ENCODE data around the gene INTS1. TPM values are rescaled to one million over a fixed set of nuclear protein-coding genes. Genes with fewer than 3 reads are reported as not detected.

Gene INTS1
- total and polyA plus RNA-seq, 4 donors: 31.2 to 121 (median 46.0) TPM

GRCh38 chr7:1455955-1456354 is 48.2 kb downstream of the INTS1 start:
- 78 to 91% methylated on average over 13 of the region's 13 CpGs for WGBS, 2 donors
- H3K27ac ChIP-seq (ENCODE audit: low read depth in 1 of 2, low read length in 1 of 2): peak overlapping the region in 1 of 2 donors; percentile 95
- H3K4me3 ChIP-seq: no peak overlapping the region
- H3K36me3 ChIP-seq (ENCODE audit: control insufficient read depth in 4 of 4, insufficient read depth in 4 of 4, low read length in 4 of 4): peaks cover 0 to under 1% (median 0%) of the 10 kb centered on the region in 4 donors
- no peaks in the 10 kb centered on the region for H3K27me3 ChIP-seq (ENCODE audit: control insufficient read depth in 3 of 3, insufficient read depth in 3 of 3, low read length in 2 of 3)
- peaks cover 0 to 38% (median 26%) of the 10 kb centered on the region in 5 donors for H3K4me1 ChIP-seq (ENCODE audit: control insufficient read depth in 5 of 5, insufficient read depth in 5 of 5, low read length in 5 of 5)
- no peak for ATAC-seq (ENCODE audit: insufficient read depth, low FRiP score)
- no peaks in the 10 kb centered on the region for H3K9me3 ChIP-seq (ENCODE audit: control insufficient read depth in 4 of 4, insufficient read depth in 3 of 4, low read length in 3 of 4)
- no peak for TF ChIP-seq CTCF (IDR thresholded peaks at IDR 0.05; ENCODE audit: control extremely low read depth, extremely low read depth)
- no peak for DNase-seq
- no peak overlapping the region for H3K9ac ChIP-seq (ENCODE audit: insufficient read depth in 1 of 2, low read length in 2 of 2)

- TF ChIP-seq CTCF (IDR thresholded peaks at IDR 0.05; ENCODE audit: control extremely low read depth, extremely low read depth): no peak
- WGBS, 2 donors: 57 to 69% methylated on average over 26 of the region's 26 CpGs
- no peak overlapping the region for H3K4me3 ChIP-seq
- peaks cover 0 to 37% (median 25%) of the 10 kb centered on the region in 5 donors for H3K4me1 ChIP-seq (ENCODE audit: control insufficient read depth in 5 of 5, insufficient read depth in 5 of 5, low read length in 5 of 5)
- H3K27ac ChIP-seq (ENCODE audit: low read depth in 1 of 2, low read length in 1 of 2): peak overlapping the region; percentile 29 to 95
- DNase-seq: peak; percentile 30 to 63 (median 60)
- no peak for ATAC-seq (ENCODE audit: insufficient read depth, low FRiP score)
- peaks cover 0 to 3% (median 0%) of the 10 kb centered on the region in 4 donors for H3K36me3 ChIP-seq (ENCODE audit: control insufficient read depth in 4 of 4, insufficient read depth in 4 of 4, low read length in 4 of 4)
- H3K9ac ChIP-seq (ENCODE audit: insufficient read depth in 1 of 2, low read length in 2 of 2): peak overlapping the region in 1 of 2 donors; percentile 25
- H3K9me3 ChIP-seq (ENCODE audit: control insufficient read depth in 4 of 4, insufficient read depth in 3 of 4, low read length in 3 of 4): no peaks in the 10 kb centered on the region
- no peaks in the 10 kb centered on the region for H3K27me3 ChIP-seq (ENCODE audit: control insufficient read depth in 3 of 3, insufficient read depth in 3 of 3, low read length in 2 of 3)
Measured at GRCh38 chr7:1455241-1455939, 48.8 kb downstream of the INTS1 start.

GRCh38 chr7:1454542-1454941 is 49.6 kb downstream of the INTS1 start:
- H3K9ac ChIP-seq (ENCODE audit: insufficient read depth in 1 of 2, low read length in 2 of 2): no peak overlapping the region
- H3K4me3 ChIP-seq: no peak overlapping the region
- peak; percentile 22 to 47 (median 31) for DNase-seq

More at GRCh38 chr7:1454542-1454941, 49.6 kb downstream of the INTS1 start:
- 35 to 55% methylated on average over 14 of the region's 14 CpGs for WGBS, 2 donors
- peak overlapping the region in 1 of 2 donors; percentile 95 for H3K27ac ChIP-seq (ENCODE audit: low read depth in 1 of 2, low read length in 1 of 2)
- TF ChIP-seq CTCF (IDR thresholded peaks at IDR 0.05; ENCODE audit: control extremely low read depth, extremely low read depth): no peak
- no peaks in the 10 kb centered on the region for H3K9me3 ChIP-seq (ENCODE audit: control insufficient read depth in 4 of 4, insufficient read depth in 3 of 4, low read length in 3 of 4)
- peaks cover 0 to 8% (median 0%) of the 10 kb centered on the region in 4 donors for H3K36me3 ChIP-seq (ENCODE audit: control insufficient read depth in 4 of 4, insufficient read depth in 4 of 4, low read length in 4 of 4)
- ATAC-seq (ENCODE audit: insufficient read depth, low FRiP score): no peak
- peaks cover 0 to 32% (median 25%) of the 10 kb centered on the region in 5 donors for H3K4me1 ChIP-seq (ENCODE audit: control insufficient read depth in 5 of 5, insufficient read depth in 5 of 5, low read length in 5 of 5)
- no peaks in the 10 kb centered on the region for H3K27me3 ChIP-seq (ENCODE audit: control insufficient read depth in 3 of 3, insufficient read depth in 3 of 3, low read length in 2 of 3)

Data from lung (tissue), 12 donors.